IMR-90 (cell line): ENCODE results near the gene KDM2B.

ENCODE experiments used
- CEBPB ChIP-seq: IDR thresholded peaks from 2 replicates; pipeline ENCODE4 v1.6.1; 2012; ENCODE audit warnings: low read depth, low read length, improper control_type of control experiment
- CHD1 ChIP-seq: IDR thresholded peaks from 2 replicates; pipeline ENCODE4 v1.6.1; 2012; ENCODE audit warnings: low read depth, low read length, improper control_type of control experiment
- CTCF ChIP-seq: conservative IDR thresholded peaks from 2 replicates; pipeline ENCODE4 v1.5.1; 2012; ENCODE audit warnings: mild to moderate bottlenecking, low read depth, low read length, improper control_type of control experiment
- ELK1 ChIP-seq: fragments of 150-350 bp; IDR thresholded peaks from 2 replicates; pipeline ENCODE4 v1.6.1; 2016; ENCODE audit warnings: low read depth, mild to moderate bottlenecking, low read length, moderate library complexity, borderline replicate concordance
- FOS ChIP-seq: fragments of 150-350 bp; IDR thresholded peaks from 2 replicates; pipeline ENCODE4 v1.6.1; 2016; ENCODE audit warnings: low read depth, low read length
- MAFK ChIP-seq: IDR thresholded peaks from 2 replicates; pipeline ENCODE4 v1.6.1; 2012; ENCODE audit warnings: low read depth, low read length, improper control_type of control experiment
- NFE2L2 ChIP-seq: fragments of 150-350 bp; IDR thresholded peaks from 2 replicates; pipeline ENCODE4 v1.6.1; 2016; ENCODE audit warnings: low read depth, mild to moderate bottlenecking, low read length
- POLR2A ChIP-seq: IDR thresholded peaks from 2 replicates; pipeline ENCODE4 v1.6.1; 2012; ENCODE audit warnings: mild to moderate bottlenecking, low read depth, low read length
- RFX5 ChIP-seq: IDR thresholded peaks from 2 replicates; pipeline ENCODE4 v1.8.0; 2012; ENCODE audit warnings: low read depth, mild to moderate bottlenecking, low read length, moderate library complexity
- SMC3 ChIP-seq: fragments of 150-350 bp; IDR thresholded peaks from 2 replicates; pipeline ENCODE4 v1.6.1; 2016; ENCODE audit warnings: low read depth, mild to moderate bottlenecking, antibody characterized with exemption, low read length, moderate library complexity
- USF2 ChIP-seq: fragments of 150-350 bp; IDR thresholded peaks from 2 replicates; pipeline ENCODE4 v1.6.1; 2017; ENCODE audit warnings: mild to moderate bottlenecking, antibody characterized with exemption, low read length, low read depth

- TF ChIP-seq MAFK (no peak), SMC3 (no peak), POLR2A (no peak), NFE2L2 (no peak), USF2 (no peak), CTCF (no peak), CEBPB (no peak), RFX5 (no peak), FOS (no peak), CHD1 (no peak), ELK1 (no peak)
Measured at GRCh38 chr12:121476477-121476876, 104.3 kb downstream of the KDM2B start.
